ENCODE measurements around the gene SLC22A2. TPM values are rescaled to one million over a fixed set of nuclear protein-coding genes. Genes with fewer than 3 reads are reported as not detected.

The SLC22A2 gene
- total and polyA plus RNA-seq, 2 experiments from 2014 or later: 0.43 to 0.57 TPM

GRCh38 chr6:160247457-160247883 is 11.2 kb downstream of the SLC22A2 start:
- 81% methylated on average over 3 of the region's 3 CpGs for WGBS (ENCODE audit: low lambda C conversion rate, missing lambda C conversion rate)
- no peaks in the 10 kb centered on the region for H3K79me2 ChIP-seq
- H3K9me2 ChIP-seq (replicated peaks; ENCODE audit: insufficient read depth): no peaks in the 10 kb centered on the region
- peaks cover 3% of the 10 kb centered on the region for H3K4me1 ChIP-seq (ENCODE audit: insufficient read depth)
- H3K27ac ChIP-seq: no peak overlapping the region
- no peaks in the 10 kb centered on the region for H3K9me3 ChIP-seq (ENCODE audit: low read depth)
- H3K4me2 ChIP-seq: no peak overlapping the region
- H2AFZ ChIP-seq: no peak overlapping the region
- DNase-seq (ENCODE audit: low spot score): no peak
- no peaks in the 10 kb centered on the region for H4K20me1 ChIP-seq (ENCODE audit: insufficient read depth, poor library complexity, severe bottlenecking)
- no peaks in the 10 kb centered on the region for H3K27me3 ChIP-seq
- TF ChIP-seq EZH2 (IDR thresholded peaks at IDR 0.05; ENCODE audit: borderline replicate concordance) (no peak), EZH2phosphoT487 (IDR thresholded peaks at IDR 0.05; ENCODE audit: low read depth, severe bottlenecking, unreplicated experiment) (no peak), CTCF (IDR thresholded peaks at IDR 0.05; ENCODE audit: poor library complexity) (no peak)
- H3K36me3 ChIP-seq (replicated peaks; ENCODE audit: insufficient read depth, low read depth): no peaks in the 10 kb centered on the region
- no peak overlapping the region for H3K4me3 ChIP-seq

- H3K36me3 ChIP-seq (replicated peaks; ENCODE audit: insufficient read depth, low read depth): no peaks in the 10 kb centered on the region
- H3K4me3 ChIP-seq: no peak overlapping the region
- H2AFZ ChIP-seq: no peak overlapping the region
- H3K27ac ChIP-seq: no peak overlapping the region
- 80% methylated on average over 1 of the region's 1 CpG for WGBS (ENCODE audit: low lambda C conversion rate, missing lambda C conversion rate)
- TF ChIP-seq CTCF (IDR thresholded peaks at IDR 0.05; ENCODE audit: poor library complexity) (no peak), EZH2 (IDR thresholded peaks at IDR 0.05; ENCODE audit: borderline replicate concordance) (no peak), EZH2phosphoT487 (IDR thresholded peaks at IDR 0.05; ENCODE audit: low read depth, severe bottlenecking, unreplicated experiment) (no peak)
- DNase-seq (ENCODE audit: low spot score): no peak
- no peak overlapping the region for H3K4me2 ChIP-seq
- peaks cover 13% of the 10 kb centered on the region for H3K4me1 ChIP-seq (ENCODE audit: insufficient read depth)
- H3K79me2 ChIP-seq: no peaks in the 10 kb centered on the region
- H3K9me2 ChIP-seq (replicated peaks; ENCODE audit: insufficient read depth): no peaks in the 10 kb centered on the region
- H3K9me3 ChIP-seq (ENCODE audit: low read depth): peaks cover 8% of the 10 kb centered on the region
- no peaks in the 10 kb centered on the region for H4K20me1 ChIP-seq (ENCODE audit: insufficient read depth, poor library complexity, severe bottlenecking)
- H3K27me3 ChIP-seq: no peaks in the 10 kb centered on the region
These were observed 17.9 kb downstream of the SLC22A2 start for GRCh38 chr6:160240691-160241084.

- Histone ChIP-seq H4K20me1 (ENCODE audit: insufficient read depth, poor library complexity, severe bottlenecking) (no peaks in the 10 kb centered on the region), H2AFZ (no peak overlapping the region), H3K4me3 (no peak overlapping the region), H3K27ac (peak overlapping the region; percentile 91), H3K9me2 (replicated peaks; ENCODE audit: insufficient read depth) (no peaks in the 10 kb centered on the region), H3K36me3 (replicated peaks; ENCODE audit: insufficient read depth, low read depth) (no peaks in the 10 kb centered on the region), H3K27me3 (no peaks in the 10 kb centered on the region), H3K79me2 (no peaks in the 10 kb centered on the region), H3K4me1 (ENCODE audit: insufficient read depth) (peaks cover 13% of the 10 kb centered on the region), H3K9me3 (ENCODE audit: low read depth) (peaks cover 10% of the 10 kb centered on the region), H3K4me2 (no peak overlapping the region)
- TF ChIP-seq EZH2 (IDR thresholded peaks at IDR 0.05; ENCODE audit: borderline replicate concordance) (no peak), EZH2phosphoT487 (IDR thresholded peaks at IDR 0.05; ENCODE audit: low read depth, severe bottlenecking, unreplicated experiment) (no peak), CTCF (IDR thresholded peaks at IDR 0.05; ENCODE audit: poor library complexity) (no peak)
- WGBS (ENCODE audit: low lambda C conversion rate, missing lambda C conversion rate): 69% methylated on average over 4 of the region's 4 CpGs
- DNase-seq (ENCODE audit: low spot score): no peak
These were observed 18.5 kb downstream of the SLC22A2 start for GRCh38 chr6:160239929-160240690.

Measured in hepatocyte (in vitro differentiated cells).